Central memory CD4-positive, alpha-beta T cell (primary cell): ENCODE data around the gene POLR3K.
"Not testable (repeated sequence)": the region's sequence is repeated elsewhere in the genome, so short reads cannot be mapped to it uniquely, and the experiment has no call there.

Source experiments
- DNase-seq: peaks from one replicate; pipeline ENCODE4 v3.0.0; 2022

The POLR3K gene

DNA sequence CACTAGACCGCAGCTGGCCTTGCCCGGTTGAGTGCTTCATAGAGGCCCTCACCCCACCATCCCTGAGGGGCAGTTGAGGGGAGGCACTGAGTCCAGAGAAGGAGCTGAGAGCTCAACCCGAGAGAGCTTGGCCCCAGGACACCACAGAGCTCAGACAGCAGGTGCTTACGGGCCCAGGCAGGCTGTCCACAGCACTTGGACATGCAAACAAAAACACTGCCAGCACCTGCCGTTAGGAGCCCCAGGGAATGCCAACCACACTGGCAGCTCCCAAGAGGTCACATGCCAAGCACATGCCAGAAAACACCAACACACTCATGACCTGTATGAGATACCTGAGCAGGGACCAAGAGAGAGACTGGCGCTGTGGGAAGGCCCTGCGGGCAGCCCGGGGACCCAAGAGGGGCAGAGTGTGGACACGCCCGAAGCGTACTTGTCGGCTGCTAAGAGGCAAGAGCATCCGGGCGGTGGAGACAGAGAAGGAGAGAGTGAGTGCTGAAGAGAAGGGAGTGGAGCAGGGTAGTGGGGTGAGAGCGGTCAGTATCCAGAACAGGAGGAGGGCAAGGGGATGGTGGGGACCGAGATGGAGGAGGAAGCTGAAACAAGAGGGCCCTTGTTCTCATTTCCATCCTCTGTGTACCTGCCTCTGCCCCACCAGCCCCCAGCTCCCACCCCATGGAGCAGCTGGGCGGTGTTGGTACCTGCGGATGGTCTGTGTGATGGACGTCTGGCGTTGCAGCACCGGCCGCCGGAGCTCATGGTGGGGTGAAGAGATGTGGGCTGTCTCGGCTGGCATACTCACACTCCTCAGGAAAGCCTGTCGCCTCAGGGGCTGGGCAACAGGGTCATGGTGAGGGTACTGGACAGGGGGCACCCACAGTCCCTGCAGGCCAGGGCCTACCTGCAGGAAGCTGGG lies 10.8 kb upstream of the POLR3K start:
- DNase-seq: no peak

DNA sequence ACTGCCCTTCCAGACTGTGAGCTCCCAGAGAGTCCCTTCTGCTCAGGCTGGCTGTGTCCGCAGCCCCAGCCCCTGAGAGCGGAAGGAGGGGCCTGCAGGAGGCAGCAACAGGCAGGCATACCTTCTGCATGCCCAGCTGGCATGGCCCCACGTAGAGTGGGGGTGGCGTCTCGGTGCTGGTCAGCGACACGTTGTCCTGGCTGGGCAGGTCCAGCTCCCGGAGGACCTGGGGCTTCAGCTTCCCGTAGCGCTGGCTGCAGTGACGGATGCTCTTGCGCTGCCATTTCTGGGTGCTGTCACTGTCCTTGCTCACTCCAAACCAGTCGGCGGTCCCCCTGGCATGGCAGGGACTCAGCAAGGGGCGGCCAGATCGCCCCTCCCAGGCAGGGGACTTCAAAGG lies 10.1 kb upstream of the POLR3K start:
- DNase-seq: no peak

DNA sequence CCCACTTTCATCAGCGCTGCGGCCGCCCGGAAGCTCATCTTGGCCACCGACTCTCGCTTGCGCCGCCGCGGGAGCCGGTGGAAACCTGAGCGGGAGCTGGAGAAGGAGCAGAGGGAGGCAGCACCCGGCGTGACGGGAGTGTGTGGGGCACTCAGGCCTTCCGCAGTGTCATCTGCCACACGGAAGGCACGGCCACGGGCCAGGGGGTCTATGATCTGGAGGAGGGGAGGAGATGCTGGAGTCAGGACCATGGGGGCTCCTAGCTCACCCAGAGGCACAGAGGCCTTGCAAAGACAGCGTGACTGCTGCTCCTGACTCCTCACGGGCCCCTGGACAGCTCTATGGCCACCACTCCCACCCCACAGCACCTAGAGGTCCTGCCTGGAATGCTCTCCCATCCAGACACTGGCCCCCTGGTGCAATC lies 9.6 kb upstream of the POLR3K start:
- DNase-seq: no peak

DNA sequence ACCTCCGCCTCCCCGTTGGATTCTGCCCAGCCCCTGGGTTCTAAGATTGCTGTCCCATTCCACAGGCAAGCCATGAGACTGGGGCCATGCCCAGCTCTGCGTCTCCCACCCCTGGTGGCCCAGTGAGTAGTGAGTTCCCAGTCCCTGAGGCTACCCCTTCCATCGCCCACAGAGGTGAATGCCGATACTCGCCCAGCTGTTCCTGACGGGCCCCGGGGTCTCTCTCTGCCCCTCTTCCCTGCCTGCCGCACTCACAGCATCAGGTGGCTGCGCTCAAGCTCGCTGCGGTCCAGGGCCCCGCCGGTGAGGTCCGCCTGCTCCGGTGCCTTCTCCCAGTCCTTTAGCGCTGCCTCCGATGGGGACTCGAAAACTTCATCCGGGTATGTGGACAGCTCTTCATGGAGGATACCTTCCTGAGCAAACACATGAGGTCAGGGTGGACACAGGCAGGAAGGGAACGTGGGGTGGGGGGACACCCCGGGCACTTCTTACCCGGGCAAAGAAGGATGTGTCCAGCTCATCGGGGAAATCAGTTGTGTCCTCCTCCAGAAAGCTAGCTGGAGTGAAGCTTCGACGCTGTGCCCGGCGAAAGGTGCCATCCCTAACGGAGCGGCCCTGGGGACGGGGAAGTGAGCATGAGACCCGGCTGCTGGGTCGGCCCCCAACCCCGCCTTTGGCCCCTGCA lies 9.0 kb upstream of the POLR3K start:
- no peak for DNase-seq

DNA sequence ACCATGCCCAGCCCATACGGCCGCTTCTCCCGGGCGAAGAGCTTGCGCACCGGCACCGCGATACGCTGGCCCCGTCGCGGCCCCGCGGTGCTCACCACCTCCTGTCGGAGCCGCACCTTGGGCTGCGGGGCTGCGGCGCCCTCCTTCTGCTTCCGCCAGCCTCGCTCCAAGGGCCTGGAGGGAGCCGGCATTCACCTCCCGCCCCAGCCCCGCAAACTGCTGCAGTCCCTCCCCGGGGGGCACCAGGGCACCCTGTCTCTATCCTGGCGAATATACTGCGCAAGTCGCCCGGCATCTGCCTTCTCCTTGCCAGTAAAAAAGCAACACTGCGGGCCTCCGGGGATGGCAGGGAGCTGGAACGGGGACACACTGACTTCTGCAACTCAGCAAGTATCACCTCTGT lies 8.5 kb upstream of the POLR3K start:
- DNase-seq: no peak

DNA sequence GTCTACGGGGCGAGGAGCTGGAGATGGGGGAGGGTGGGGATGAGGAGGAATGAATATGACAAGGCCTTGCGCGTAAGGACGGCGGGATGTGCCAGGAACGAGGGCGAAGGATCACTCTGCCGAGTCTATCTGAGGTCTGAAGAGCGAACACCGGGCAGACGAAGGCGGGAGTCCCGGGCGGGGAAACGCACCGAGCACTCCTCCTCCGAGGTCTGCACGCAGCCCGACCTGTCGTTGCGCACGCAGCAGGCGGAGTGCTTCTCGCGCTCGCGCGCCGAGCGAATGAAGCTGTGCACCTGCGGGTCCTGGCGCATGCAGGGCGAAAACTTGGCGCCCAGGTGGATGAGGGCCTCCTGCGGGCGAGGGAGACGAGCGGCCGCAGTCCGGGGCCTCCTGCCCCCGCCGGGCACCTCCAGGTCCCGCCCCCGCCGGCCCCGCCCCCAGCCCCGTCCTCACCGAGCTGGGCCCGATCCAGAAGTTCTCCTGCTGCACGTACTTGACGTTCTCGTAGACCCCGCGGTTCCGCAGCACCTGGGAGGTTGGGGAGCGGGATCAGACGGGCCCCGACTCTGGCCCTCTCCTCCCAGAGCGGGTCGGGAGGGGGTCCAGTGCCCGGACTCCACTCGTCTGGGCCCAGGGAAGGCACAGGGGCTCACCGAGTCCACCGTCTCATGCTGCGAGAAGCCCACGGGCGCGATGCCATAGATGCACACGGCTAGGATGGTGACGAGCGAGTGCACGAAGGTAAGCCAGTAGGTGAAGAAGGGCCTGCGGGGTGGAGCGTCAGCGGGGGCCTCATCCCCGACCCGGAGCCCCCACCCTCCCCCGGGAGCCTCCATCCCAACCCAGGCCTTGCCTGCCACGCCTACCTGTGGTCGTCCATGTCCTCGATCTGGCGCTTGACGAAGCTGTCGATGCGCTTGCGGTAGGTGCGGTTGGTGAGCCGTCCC lies 7.8 kb upstream of the POLR3K start:
- no peak for DNase-seq

DNA sequence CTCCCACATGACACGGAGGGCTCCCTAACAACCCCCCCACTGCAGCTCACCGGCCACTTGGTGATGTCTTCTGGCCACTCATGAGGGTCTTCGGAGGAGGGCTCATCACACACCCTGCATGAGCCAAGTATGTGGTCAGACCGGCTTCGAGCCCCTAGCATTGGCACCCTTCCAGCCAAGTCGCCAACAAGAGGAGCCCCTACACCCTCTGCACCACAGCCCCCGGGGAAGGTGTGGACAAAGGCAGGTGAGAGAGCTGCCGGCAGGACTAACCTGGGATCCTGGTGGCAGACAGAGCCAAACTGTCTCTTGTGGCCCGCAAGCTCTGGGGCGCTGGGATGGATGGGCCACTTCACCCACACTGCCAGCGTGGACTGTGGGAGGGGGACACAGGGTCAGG lies 6.8 kb upstream of the POLR3K start:
- DNase-seq: no peak

DNA sequence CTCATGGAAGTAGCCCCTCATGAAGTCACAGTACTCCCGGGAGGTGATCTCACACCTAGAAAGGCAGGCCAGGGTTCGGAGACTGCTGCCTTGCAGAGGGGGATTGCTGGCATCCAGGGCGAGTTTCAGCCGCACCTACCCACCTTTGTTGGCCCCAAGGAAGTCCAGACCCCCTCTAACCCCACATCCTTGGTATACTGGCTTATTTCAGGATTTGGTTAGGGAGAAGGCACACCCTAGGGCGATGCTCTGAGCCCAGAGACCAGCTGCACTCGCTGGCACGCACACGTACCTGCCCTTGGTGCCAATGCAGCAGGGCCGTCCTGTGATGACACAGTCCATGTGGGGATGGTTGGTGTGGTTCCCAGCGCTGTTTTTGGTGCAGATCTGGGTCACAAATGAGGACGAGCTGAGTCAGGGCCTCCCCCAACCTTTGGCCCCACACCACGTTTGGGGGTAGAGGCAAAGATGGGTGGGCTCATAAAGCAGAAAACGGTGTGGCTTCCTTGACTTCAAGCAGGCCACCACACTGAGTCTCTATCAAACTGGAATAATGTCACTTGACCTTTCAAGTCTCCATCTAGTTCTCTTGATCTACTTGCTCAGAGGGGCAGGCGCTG lies 6.1 kb upstream of the POLR3K start:
- DNase-seq: no peak

DNA sequence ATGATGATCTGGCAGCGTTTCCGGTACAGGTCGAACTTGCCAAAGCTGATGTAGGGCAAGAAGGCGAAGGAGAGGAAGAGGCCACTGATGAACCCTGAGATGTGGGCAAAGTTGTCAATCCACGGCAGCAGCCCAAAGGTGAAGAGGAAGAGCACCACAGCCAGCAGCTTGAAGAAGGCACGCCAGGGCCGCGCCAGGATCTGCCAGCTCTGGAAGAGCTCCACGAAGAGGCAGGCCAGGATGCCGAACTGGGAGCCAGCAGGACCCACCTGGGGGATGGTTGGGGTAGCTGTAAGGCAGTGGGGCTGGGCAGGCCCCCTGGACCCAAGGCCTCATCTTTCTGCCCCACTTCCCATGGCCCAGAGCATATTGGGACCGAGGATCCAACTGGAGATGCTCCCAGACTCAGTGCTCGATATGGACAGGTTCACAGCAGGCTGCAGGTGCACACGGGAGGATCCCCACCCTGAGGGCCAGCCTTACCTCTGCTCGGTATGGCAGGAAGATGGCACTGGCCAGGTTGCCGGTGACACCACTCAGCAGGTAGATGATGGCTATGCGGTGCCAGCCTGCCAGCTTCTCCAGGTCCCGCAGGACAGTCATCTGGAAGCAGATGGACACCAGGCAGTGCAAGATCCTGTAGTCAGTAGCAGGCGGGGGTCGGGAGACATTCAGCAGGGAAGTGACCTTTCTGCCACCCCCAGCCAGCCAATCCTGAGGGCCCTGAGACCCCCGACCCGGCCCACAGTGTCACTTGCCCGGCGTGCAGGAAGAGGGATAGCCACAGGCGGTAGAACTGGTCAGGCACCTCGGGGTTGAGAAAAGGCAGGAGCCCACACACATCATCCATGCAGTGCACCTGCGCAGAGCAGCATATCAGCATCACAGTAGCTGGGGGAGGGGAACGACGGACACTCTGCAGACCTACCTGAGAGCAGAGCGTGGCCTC lies 5.4 kb upstream of the POLR3K start:
- no peak for DNase-seq

DNA sequence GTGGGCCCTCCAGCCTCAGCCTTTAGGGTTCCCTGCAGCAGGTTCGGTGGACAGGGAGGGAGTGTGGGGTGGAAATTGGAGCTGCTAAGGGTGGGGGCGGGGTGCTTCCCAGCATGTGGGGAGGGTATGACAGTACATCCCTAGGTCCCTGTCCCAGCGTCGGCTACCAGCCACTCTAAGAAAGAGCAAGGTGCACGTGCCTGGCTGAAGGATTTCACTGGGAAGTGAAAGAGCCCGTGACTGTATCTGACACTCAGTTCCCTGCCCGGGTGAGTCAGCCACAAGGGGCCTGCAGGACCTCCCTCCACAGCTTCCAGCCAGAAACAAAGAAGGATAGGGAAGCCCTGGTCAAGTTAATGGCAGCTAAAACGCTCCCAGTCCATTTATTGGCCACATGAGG lies 4.3 kb upstream of the POLR3K start:
- no peak for DNase-seq

DNA sequence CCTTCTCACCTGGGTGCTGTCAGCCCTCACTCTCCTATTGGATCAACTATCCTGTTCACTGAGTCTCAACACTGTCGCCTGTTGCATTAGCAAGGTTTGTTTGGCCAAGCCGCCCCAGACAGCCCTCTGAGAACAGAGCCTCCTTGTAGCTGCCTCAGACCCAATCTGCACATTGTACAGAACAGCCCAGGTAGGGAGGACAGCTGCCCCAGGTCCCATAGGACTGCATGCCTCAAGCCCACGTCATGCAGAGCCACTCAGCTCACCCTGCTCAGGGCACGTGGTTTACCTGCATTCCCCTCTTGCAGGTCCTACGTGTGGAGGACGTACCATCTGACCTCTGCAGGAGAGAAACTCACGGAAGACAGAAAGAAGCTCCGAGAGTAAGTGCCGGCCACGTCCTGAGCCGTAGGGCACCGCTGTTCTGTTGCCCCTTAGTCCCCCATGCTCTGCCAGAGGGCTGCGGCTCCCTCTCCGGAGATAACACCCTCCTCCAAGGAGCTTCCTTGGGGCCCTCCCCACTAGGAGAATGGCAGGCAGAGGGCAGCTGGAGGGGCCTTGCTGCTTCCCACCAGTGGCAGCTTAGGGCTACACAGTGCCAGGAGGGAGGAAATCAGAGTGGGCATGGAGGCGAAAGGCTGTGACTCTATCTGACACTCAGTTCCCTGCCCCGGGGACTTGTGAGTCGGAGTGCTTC lies 3.0 kb upstream of the POLR3K start:
- DNase-seq: no peak

DNA sequence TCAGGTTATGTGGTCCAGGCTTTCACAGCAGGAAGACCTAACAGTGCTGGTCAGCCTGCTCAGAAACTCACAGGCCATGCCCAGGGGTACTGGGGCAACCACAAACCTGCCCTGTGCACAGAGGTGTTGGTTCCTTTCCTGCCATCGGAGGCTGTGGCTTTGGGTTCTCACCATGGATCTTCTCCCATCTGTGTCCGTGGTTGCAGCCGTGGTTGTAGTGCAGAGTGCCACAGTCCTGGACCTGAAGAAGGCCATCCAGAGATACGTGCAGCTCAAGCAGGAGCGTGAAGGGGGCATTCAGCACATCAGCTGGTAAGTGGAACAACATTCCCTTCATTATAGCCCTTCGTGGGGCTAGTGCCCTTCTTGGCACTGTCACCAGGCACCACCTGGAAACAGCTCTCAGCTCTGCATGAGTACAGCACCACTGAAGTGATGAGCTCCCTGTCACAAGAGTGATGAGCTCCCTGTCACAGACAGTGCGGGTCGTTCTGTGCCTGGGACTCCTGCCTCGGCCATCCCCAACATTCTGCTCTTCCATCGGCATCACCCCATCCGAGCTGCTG lies 2.2 kb upstream of the POLR3K start:
- DNase-seq: no peak

DNA sequence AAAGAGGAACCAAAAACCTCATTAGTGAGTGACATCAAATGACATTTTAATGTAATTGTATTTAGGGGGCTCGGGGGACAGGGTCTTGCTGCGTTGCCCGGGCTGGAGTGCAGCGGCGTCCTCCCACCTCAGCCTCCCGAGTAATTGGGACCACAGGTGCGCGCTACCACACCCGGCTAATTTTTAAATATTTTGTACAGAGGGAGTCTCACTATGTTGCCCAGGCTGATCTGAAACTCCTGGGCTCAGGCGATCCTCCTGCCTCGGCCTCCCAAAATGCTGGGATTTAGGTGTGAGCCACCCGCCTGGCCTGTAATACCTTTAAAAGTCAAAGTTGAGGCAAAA lies 801 bp upstream of the POLR3K start:
- no peak for DNase-seq

DNA sequence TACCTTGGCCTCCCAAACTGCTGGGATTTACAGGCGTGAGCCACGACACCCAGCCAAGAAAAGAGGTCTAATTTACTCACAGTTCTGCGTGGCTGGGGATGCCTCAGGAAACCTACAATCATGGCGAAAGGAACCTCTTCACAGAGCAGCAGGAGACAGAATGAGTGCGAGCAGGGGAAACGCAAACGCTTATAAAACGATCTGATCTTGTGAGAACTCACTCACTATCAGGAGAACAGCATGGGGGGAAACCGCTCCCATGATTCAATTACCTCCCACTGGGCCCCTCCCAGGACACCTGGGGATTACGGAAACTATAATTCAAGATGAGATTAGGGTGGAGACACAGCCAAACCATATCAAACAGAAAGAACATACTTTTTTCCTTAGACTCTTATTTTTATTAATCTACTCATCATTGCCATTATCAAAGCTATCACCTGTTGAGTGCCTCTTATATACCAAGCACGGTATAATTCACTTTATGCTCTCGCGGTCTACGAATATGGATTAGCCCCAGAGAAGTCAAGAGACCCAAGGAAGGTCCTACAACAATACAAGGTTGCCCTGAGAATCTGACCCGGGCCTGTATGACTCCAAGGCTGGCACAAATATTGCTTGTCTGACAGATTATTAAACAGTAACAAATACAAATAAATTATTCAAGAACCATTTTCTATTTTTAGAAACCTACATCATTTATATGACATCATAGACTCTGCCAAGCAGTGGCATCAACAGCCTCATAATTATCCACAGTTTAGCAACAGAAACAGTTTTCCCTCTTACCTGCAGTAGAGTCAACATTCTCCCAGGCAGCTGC lies 2.4 kb downstream of the POLR3K start:
- DNase-seq: no peak

DNA sequence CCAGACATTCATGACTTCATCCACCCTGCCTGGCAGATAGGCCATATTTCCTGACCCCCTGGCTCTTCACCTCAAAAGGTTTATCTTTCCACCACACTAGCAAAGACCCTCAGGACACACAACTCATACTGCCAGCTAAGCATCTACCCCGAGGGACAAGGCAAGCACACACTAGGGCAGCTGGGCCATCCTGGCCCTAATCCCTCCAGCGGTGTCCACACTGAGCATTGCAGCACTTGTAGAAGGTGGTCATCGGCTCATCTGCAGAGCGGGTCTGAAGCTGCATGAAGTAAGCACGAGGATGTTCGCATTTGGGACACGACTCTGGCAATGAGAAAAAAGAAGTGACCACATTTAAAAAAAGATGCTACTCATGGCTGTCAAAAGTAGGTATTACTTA lies 6.2 kb downstream of the POLR3K start:
- DNase-seq: no peak

DNA sequence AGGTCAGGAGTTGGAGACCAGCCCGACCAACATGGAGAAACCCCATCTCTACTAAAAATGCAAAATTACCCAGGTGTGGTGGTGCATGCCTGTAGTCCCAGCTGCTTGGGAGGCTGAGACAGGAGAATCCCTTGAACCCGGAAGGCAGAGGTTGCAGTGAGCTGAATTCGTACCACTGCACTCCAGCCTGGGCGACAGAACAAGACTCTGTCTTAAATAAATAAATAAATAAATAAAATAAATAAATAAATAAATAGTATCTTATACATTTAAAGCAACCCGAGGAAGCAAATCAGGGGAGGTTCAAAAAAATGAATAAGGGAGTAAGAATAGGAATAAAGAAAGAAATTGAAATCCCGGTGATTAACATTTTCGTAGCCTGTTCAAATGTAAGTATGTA lies 6.9 kb downstream of the POLR3K start:
- DNase-seq: not testable (repeated sequence)

DNA sequence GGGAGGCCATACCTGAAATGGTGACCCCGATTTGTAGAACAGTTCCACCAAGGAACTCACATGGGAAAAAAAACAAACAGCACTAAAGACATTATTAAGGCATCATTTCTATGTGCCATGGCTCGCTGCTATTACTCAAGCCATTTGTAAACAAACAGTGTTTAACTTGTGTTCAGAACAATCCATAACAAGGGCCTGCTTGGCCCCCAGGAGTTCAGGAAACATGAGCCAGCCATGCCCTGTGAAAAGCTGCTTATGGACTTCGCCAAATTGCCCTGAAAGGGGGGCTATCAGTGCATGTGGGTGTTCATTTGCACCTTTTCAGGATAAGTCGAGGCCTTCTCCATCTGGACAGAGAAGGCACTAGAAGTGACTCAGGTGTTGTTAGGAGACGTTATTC lies 8.0 kb downstream of the POLR3K start:
- DNase-seq: no peak

DNA sequence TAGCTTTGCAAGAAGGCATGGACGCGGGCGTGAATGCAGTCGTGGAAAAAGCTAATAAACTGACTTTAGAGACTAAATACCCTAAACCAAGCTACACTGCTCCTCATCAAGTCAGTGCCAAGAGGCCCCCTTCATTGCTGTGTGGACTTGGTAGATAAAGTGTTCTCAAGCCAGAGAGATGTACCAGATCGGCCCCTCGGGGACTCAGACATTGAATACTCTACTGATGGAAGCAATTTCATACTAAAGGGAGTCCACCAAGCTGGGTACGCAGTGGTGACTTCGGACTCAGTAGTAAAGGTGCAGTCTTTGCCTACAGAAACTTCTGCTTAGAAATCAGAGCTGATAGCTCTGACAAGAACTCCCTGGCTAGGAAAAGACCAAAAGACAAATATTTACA lies 8.8 kb downstream of the POLR3K start:
- no peak for DNase-seq

DNA sequence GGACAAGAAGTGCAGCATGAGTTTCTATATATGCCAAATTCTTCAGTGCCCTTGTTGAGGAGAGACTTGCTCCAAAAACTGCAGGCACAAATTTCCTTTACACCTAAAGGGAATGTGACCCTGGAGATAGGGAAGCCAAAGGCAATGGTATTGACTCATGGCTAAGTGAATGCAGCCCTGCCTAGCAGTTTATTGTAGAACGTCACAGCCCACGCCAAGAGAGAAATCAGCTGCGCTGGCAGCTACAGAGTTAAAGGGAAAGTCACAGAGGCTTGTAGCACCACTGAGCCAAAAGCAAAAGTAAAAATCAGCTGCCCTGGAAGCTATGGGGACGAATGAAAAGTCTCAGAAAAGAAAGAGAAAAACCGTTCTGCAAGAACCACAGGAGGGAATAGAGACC lies 10.1 kb downstream of the POLR3K start:
- DNase-seq: no peak

DNA sequence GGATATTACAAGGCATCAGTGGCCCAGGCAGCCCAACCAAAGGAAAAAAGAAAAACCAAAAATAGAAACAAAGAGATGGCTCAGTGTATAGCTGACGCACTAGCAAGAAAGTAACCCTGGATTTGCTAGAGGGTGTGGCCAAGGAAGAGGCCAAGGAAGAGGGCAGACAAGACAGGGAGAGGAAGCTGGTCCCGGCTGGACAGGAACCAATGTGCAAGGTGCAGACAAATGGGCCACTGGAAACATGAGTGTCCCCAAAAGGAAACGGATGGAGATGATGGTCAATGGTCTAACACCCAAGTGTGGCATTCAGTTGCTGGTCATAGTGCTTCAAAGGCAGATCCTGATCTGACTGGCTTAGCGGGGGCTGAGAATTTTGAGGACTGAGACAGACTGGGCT lies 10.7 kb downstream of the POLR3K start:
- no peak for DNase-seq
